ENCODE data around the gene DYRK4. TPM values are rescaled to one million over a fixed set of nuclear protein-coding genes. Genes with fewer than 3 reads are reported as not detected.

Gene DYRK4
- total and polyA plus RNA-seq, 8 donors, result 15.2 to 50.2 (median 20.7) TPM

- FAIRE-seq, result no peak
- peaks cover 0 to 3% (median 0%) of the 10 kb centered on the region in 3 donors for H3K36me3 ChIP-seq
These were observed 31.8 kb upstream of the DYRK4 start for GRCh38 chr12:4530160-4530559.

GRCh38 chr12:4530982-4531586 is 30.9 kb upstream of the DYRK4 start:
- Histone ChIP-seq H3K36me3 (peaks cover 0 to 3% (median 0%) of the 10 kb centered on the region in 3 donors), H3K27me3 (no peaks in the 10 kb centered on the region), H3K9me3 (no peaks in the 10 kb centered on the region), H3K4me1 (no peaks in the 10 kb centered on the region), H3K27ac (no peak overlapping the region), H3K4me3 (no peak overlapping the region)
- DNase-seq (no peak), FAIRE-seq (no peak), ATAC-seq (no peak)
- no peak for TF ChIP-seq CTCF (IDR thresholded peaks at IDR 0.05)
- WGBS, 2 donors, result 70 to 81% methylated on average over 6 of the region's 6 CpGs
- intact Hi-C loops (cut with DNase I), result no loop called here

More at GRCh38 chr12:4530160-4530559, 31.8 kb upstream of the DYRK4 start:
- Histone ChIP-seq H3K4me3 (no peak overlapping the region), H3K4me1 (no peaks in the 10 kb centered on the region), H3K9me3 (no peaks in the 10 kb centered on the region), H3K27ac (no peak overlapping the region), H3K27me3 (no peaks in the 10 kb centered on the region)
- 74 to 83% methylated on average over 1 of the region's 1 CpG for WGBS, 2 donors
- intact Hi-C loops (cut with DNase I), result no loop called here
- no peak for TF ChIP-seq CTCF (IDR thresholded peaks at IDR 0.05)
- DNase-seq (no peak), ATAC-seq (no peak)

GRCh38 chr12:4535092-4535491 is 26.9 kb upstream of the DYRK4 start:
- Histone ChIP-seq H3K27ac (no peak overlapping the region), H3K9me3 (no peaks in the 10 kb centered on the region), H3K36me3 (peaks cover 0 to 3% (median 0%) of the 10 kb centered on the region in 3 donors), H3K27me3 (no peaks in the 10 kb centered on the region), H3K4me3 (no peak overlapping the region), H3K4me1 (peaks cover 5 to 16% (median 13%) of the 10 kb centered on the region in 3 donors)
- 90 to 91% methylated on average over 4 of the region's 4 CpGs for WGBS, 2 donors
- no peak for DNase-seq
- no peak for FAIRE-seq
- intact Hi-C loops (cut with DNase I), result no loop called here
- no peak for TF ChIP-seq CTCF (IDR thresholded peaks at IDR 0.05)
- no peak for ATAC-seq

- FAIRE-seq (no peak), ATAC-seq (no peak), DNase-seq (no peak)
- H3K9me3 ChIP-seq, result no peaks in the 10 kb centered on the region
- intact Hi-C loops (cut with DNase I), result no loop called here
- H3K4me3 ChIP-seq, result no peak overlapping the region
- peaks cover 5 to 16% (median 13%) of the 10 kb centered on the region in 3 donors for H3K4me1 ChIP-seq
- no peaks in the 10 kb centered on the region for H3K27me3 ChIP-seq
- 52 to 67% methylated on average over 2 of the region's 2 CpGs for WGBS, 2 donors
- H3K36me3 ChIP-seq, result peaks cover 0 to 3% (median 0%) of the 10 kb centered on the region in 3 donors
- no peak for TF ChIP-seq CTCF (IDR thresholded peaks at IDR 0.05)
- no peak overlapping the region for H3K27ac ChIP-seq
These were observed 26.1 kb upstream of the DYRK4 start for GRCh38 chr12:4535871-4536270.

All from pancreas (tissue), 10 donors.